GM12878 (cell line): ENCODE results near the gene CCDC47.

Experiments used
- CREB1 ChIP-seq: IDR thresholded peaks from 2 replicates; pipeline ENCODE4 v1.6.1; 2012; ENCODE audit warnings: low read depth, mild to moderate bottlenecking, inconsistent platforms
- CTCF ChIP-seq, 3 experiments: IDR thresholded peaks in 2 of 3; conservative IDR thresholded peaks in 1 of 3; 2 replicates each; pipeline ENCODE4 v1.5.1; 2011; ENCODE audit warnings: low read depth in 3 of 3, low read length in 3 of 3, mild to moderate bottlenecking in 3 of 3, control low read depth in 2 of 3, moderate library complexity in 2 of 3, inconsistent platforms in 1 of 3, mixed read lengths in 1 of 3; ENCODE audit not compliant: control insufficient read depth in 2 of 3, insufficient read depth in 1 of 3; ENCODE audit errors: extremely low read depth in 1 of 3
- EP300 ChIP-seq, 2 experiments: fragments of 150-350 bp in 1 of 2; IDR thresholded peaks; 2 replicates each; pipeline ENCODE4 v1.6.1; 2011 to 2012; ENCODE audit warnings: low read depth in 2 of 2, low read length in 2 of 2, borderline replicate concordance in 1 of 2, improper control_type of control experiment in 1 of 2, inconsistent platforms in 1 of 2; ENCODE audit not compliant: control insufficient read depth in 1 of 2
- FOXM1 ChIP-seq: IDR thresholded peaks from 2 replicates; pipeline ENCODE4 v1.6.1; 2012; ENCODE audit warnings: low read depth, mild to moderate bottlenecking, inconsistent platforms, low read length, moderate library complexity
- IKZF2 ChIP-seq, 2 experiments: fragments of 450-650 bp; IDR thresholded peaks; 2 replicates each; pipeline ENCODE4 v1.6.1; 2017; ENCODE audit warnings: mild to moderate bottlenecking in 2 of 2, moderate library complexity in 2 of 2
- JUND ChIP-seq: IDR thresholded peaks from 2 replicates; pipeline ENCODE4 v1.6.1; 2012; ENCODE audit warnings: low read depth, mild to moderate bottlenecking, low read length, improper control_type of control experiment, moderate library complexity
- MLLT1 ChIP-seq: fragments of 450-650 bp; IDR thresholded peaks from 2 replicates; pipeline ENCODE4 v1.6.1; 2016; ENCODE audit warnings: mild to moderate bottlenecking
- POLR2A ChIP-seq: IDR thresholded peaks from 2 replicates; pipeline ENCODE4 v1.6.1; 2011; ENCODE audit warnings: low read depth, mild to moderate bottlenecking, low read length
- POLR2AphosphoS5 ChIP-seq: IDR thresholded peaks from 2 replicates; pipeline ENCODE4 v1.6.1; 2011; ENCODE audit warnings: mild to moderate bottlenecking, low read length, inconsistent platforms
- TARDBP ChIP-seq: IDR thresholded peaks from 2 replicates; pipeline ENCODE4 v1.6.1; 2016; ENCODE audit warnings: borderline replicate concordance
- USF1 ChIP-seq: IDR thresholded peaks from 2 replicates; pipeline ENCODE4 v1.6.1; 2011; ENCODE audit warnings: borderline replicate concordance, low read depth, mild to moderate bottlenecking, moderate library complexity, mixed read lengths, low read length; ENCODE audit not compliant: insufficient read depth; ENCODE audit errors: extremely low read length
- ZNF274 ChIP-seq: IDR thresholded peaks from one replicate; pipeline ENCODE4 v1.8.0; 2011; ENCODE audit not compliant: insufficient read length, insufficient read depth

- no peak for TF ChIP-seq ZNF274
- peak in 1 of 3 experiments; percentile 36; a peak in 1 of 6 replicates for TF ChIP-seq CTCF (IDR thresholded peaks at IDR 0.05 in 2 of 3, conservative IDR thresholded peaks at IDR 0.05 in 1 of 3; ENCODE audit: control insufficient read depth in 2 of 3, extremely low read depth in 1 of 3, insufficient read depth in 1 of 3, low read depth in 3 of 3, low read length in 3 of 3)
- peak; percentile 54; the same call in 1 of the 2 replicates for TF ChIP-seq TARDBP
- peak; percentile 75 for TF ChIP-seq POLR2A
- TF ChIP-seq USF1 = no peak
- TF ChIP-seq JUND = no peak
- TF ChIP-seq POLR2AphosphoS5 = peak; percentile 51
- peak; percentile 7; the same call in 1 of the 2 replicates for TF ChIP-seq CREB1
- TF ChIP-seq EP300 (IDR thresholded peaks at IDR 0.05; ENCODE audit: borderline replicate concordance in 1 of 2, control insufficient read depth in 1 of 2, low read depth in 2 of 2, low read length in 2 of 2) = no peak
- no peak for TF ChIP-seq FOXM1
- no peak for TF ChIP-seq IKZF2 (IDR thresholded peaks at IDR 0.05)
- no peak for TF ChIP-seq MLLT1
These were observed 72.6 kb downstream of the CCDC47 start for GRCh38 chr17:63700528-63701455.
